Right hindlimb (tissue), 1 donor: ENCODE measurements around the gene SPATA31A7.
"Not testable (repeated sequence)": the region's sequence is repeated elsewhere in the genome, so short reads cannot be mapped to it uniquely, and the experiment has no call there.

Experiments
- DNase-seq: peaks from one replicate; pipeline ENCODE4 v3.0.0-alpha.2; 2018

SPATA31A7 gene

DNA sequence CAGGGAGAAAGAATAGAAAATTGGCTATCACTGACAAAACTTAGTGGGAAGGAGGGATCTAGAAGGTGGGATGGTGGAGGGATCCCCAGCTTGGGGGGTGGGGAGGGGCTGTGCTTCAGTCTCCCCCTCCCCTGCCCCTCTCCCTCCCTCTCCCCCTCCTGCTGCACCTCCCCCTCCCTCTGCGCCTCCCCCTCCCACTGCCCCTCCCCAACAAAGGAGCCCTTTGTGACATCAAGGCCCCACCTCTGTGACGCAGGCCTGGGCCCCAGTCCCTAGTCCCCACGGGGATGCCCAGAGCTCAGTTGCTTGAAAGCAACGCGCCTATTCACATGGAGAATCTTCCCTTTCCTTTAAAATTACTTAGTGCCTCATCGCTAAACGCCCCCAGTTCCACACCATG, at the start of gene SPATA31A7:
Gene SPATA31A7 (plus strand): TSS at position 301 of the 400 bp plus-strand sequence. CDS start 29 bp downstream, at position 330.
- DNase-seq, result not testable (repeated sequence)

DNA sequence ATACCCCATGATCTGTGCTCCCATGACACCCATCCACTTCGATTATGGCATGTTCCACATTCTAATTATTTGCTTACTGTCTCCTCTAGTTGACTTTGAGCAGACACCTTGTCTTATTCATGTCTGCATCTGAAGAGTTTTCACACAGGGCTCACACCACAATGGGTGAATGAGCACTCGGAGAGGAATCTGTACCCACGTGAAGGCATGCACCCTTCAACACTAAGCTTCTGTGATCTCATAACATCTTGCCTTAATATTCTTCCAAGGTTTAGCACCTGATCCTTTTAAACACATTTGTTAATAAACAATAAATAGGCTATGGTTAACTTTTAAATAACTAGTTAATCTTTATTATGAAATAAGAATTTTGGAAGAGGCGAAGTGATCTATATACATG, 36.6 kb downstream of the SPATA31A7 start:
- DNase-seq, result not testable (repeated sequence)
